H9 (cell line): ENCODE data around the gene COQ8B. TPM values are rescaled to one million over a fixed set of nuclear protein-coding genes. Genes with fewer than 3 reads are reported as not detected.

ENCODE experiments used
- DNase-seq: peaks from one replicate; pipeline ENCODE4 v3.0.0-alpha.2; 2017
- H2AFZ ChIP-seq: one replicate; pipeline ENCODE4 v1.6.1; 2013; ENCODE audit warnings: mild to moderate bottlenecking, low read length, control low read depth, moderate library complexity
- H2AK5ac ChIP-seq: 2 replicates; pipeline ENCODE4 v1.6.1; 2013; ENCODE audit warnings: low read length, control low read depth, mixed read lengths; ENCODE audit not compliant: insufficient read length
- H2BK120ac ChIP-seq: one replicate; pipeline ENCODE4 v1.6.1; 2013; ENCODE audit warnings: low read depth, mild to moderate bottlenecking, low read length, control low read depth, inconsistent platforms; ENCODE audit not compliant: poor library complexity, severe bottlenecking
- H2BK12ac ChIP-seq: 2 replicates; pipeline ENCODE4 v1.6.1; 2013; ENCODE audit warnings: low read length, control low read depth, mixed read lengths, low read depth; ENCODE audit not compliant: insufficient read length
- H2BK15ac ChIP-seq: 2 replicates; pipeline ENCODE4 v1.6.1; 2013; ENCODE audit warnings: low read depth, low read length, control low read depth
- H2BK20ac ChIP-seq: one replicate; pipeline ENCODE4 v1.6.1; 2013; ENCODE audit warnings: low read depth, mild to moderate bottlenecking, low read length, control low read depth, inconsistent platforms; ENCODE audit not compliant: poor library complexity, severe bottlenecking
- H2BK5ac ChIP-seq: 2 replicates; pipeline ENCODE4 v1.6.1; 2013; ENCODE audit warnings: low read length, control low read depth, mixed read lengths; ENCODE audit not compliant: insufficient read length
- H3K14ac ChIP-seq: 2 replicates; pipeline ENCODE4 v1.6.1; 2013; ENCODE audit warnings: low read length, control low read depth; ENCODE audit not compliant: insufficient read depth
- H3K18ac ChIP-seq: 2 replicates; pipeline ENCODE4 v1.6.1; 2013; ENCODE audit warnings: low read depth, mild to moderate bottlenecking, mixed read lengths, low read length, control low read depth; ENCODE audit not compliant: insufficient read length
- H3K23ac ChIP-seq: 2 replicates; pipeline ENCODE4 v1.6.1; 2013; ENCODE audit warnings: low read length, control low read depth, mixed read lengths, low read depth; ENCODE audit not compliant: insufficient read length
- H3K23me2 ChIP-seq: 2 replicates; pipeline ENCODE4 v1.6.1; 2013; ENCODE audit warnings: low read depth, mild to moderate bottlenecking, mixed read lengths, low read length, control low read depth; ENCODE audit not compliant: insufficient read length, poor library complexity, severe bottlenecking
- H3K27ac ChIP-seq: 2 replicates; pipeline ENCODE4 v1.5.1; 2013; ENCODE audit warnings: low read length, control low read depth, mixed read lengths, low read depth; ENCODE audit not compliant: insufficient read length
- H3K27me3 ChIP-seq: 2 replicates; pipeline ENCODE4 v1.6.1; 2013; ENCODE audit warnings: low read length, control low read depth, inconsistent platforms; ENCODE audit not compliant: insufficient read depth
- H3K4ac ChIP-seq: 2 replicates; pipeline ENCODE4 v1.6.1; 2013; ENCODE audit warnings: low read depth, mild to moderate bottlenecking, control low read depth, inconsistent platforms, low read length, moderate library complexity
- H3K4me1 ChIP-seq: 2 replicates; pipeline ENCODE4 v1.6.1; 2013; ENCODE audit warnings: low read length, control low read depth, inconsistent platforms; ENCODE audit not compliant: insufficient read depth
- H3K4me2 ChIP-seq: 2 replicates; pipeline ENCODE4 v1.6.1; 2013; ENCODE audit warnings: low read length, control low read depth, mixed read lengths; ENCODE audit not compliant: insufficient read length, insufficient read depth
- H3K56ac ChIP-seq: 2 replicates; pipeline ENCODE4 v1.6.1; 2013; ENCODE audit warnings: low read depth, mild to moderate bottlenecking, mixed read lengths, low read length, control low read depth; ENCODE audit not compliant: insufficient read length
- H3K79me1 ChIP-seq: 2 replicates; pipeline ENCODE4 v1.6.1; 2013; ENCODE audit warnings: low read depth, mild to moderate bottlenecking, moderate library complexity, low read length, control low read depth, inconsistent platforms; ENCODE audit not compliant: insufficient read depth, poor library complexity, severe bottlenecking
- H3K79me2 ChIP-seq: 2 replicates; pipeline ENCODE4 v1.6.1; 2013; ENCODE audit warnings: low read length, control low read depth, inconsistent platforms; ENCODE audit not compliant: insufficient read depth
- H3K9ac ChIP-seq: 2 replicates; pipeline ENCODE4 v1.6.1; 2013; ENCODE audit warnings: low read length, control low read depth, mixed read lengths; ENCODE audit not compliant: insufficient read length; ENCODE audit errors: extremely low read depth
- H3K9me3 ChIP-seq: one replicate; pipeline ENCODE4 v1.6.1; 2013; ENCODE audit warnings: low read depth, low read length, inconsistent platforms; ENCODE audit not compliant: control insufficient read depth
- H3T11ph ChIP-seq: one replicate; pipeline ENCODE4 v1.6.1; 2013; ENCODE audit warnings: mild to moderate bottlenecking, low read length, control low read depth, inconsistent platforms
- H4K20me1 ChIP-seq: one replicate; pipeline ENCODE4 v1.6.1; 2013; ENCODE audit not compliant: control insufficient read depth, insufficient read length, insufficient read depth
- H4K5ac ChIP-seq: 2 replicates; pipeline ENCODE4 v1.6.1; 2013; ENCODE audit warnings: low read depth, mild to moderate bottlenecking, mixed read lengths, low read length, control low read depth; ENCODE audit not compliant: insufficient read length
- H4K8ac ChIP-seq: replicated peaks from 2 replicates; pipeline ENCODE4 v1.6.1; 2013; ENCODE audit warnings: low read length, control low read depth, mixed read lengths, low read depth; ENCODE audit not compliant: insufficient read length
- H4K91ac ChIP-seq: 2 replicates; pipeline ENCODE4 v1.6.1; 2013; ENCODE audit warnings: low read depth, mild to moderate bottlenecking, moderate library complexity, mixed read lengths, low read length, control low read depth; ENCODE audit not compliant: insufficient read length
- H3K27ac Mint-ChIP-seq, 3 experiments: 2 replicates in 2 of 3; 3 replicates in 1 of 3; pipeline ENCODE4 v1.8.0; 2020 to 2021; ENCODE audit warnings: mixed read lengths in 3 of 3, mild to moderate bottlenecking in 1 of 3, moderate library complexity in 1 of 3
- H3K27me3 Mint-ChIP-seq: 2 replicates; pipeline ENCODE4 v1.8.0; 2021; ENCODE audit warnings: low read depth, mild to moderate bottlenecking, moderate library complexity, mixed read lengths
- H3K36me3 Mint-ChIP-seq, 3 experiments: 2 replicates in 2 of 3; 3 replicates in 1 of 3; pipeline ENCODE4 v1.8.0; 2020 to 2021; ENCODE audit warnings: low read depth in 3 of 3, mixed read lengths in 3 of 3; ENCODE audit not compliant: insufficient read depth in 1 of 3
- H3K4me1 Mint-ChIP-seq, 2 experiments: 2 replicates each; pipeline ENCODE4 v1.8.0; 2020; ENCODE audit warnings: mixed read lengths in 2 of 2
- H3K4me3 Mint-ChIP-seq, 2 experiments: 2 replicates in 1 of 2; 3 replicates in 1 of 2; pipeline ENCODE4 v1.8.0; 2020 to 2021; ENCODE audit warnings: mild to moderate bottlenecking in 2 of 2, mixed read lengths in 2 of 2, moderate library complexity in 1 of 2
- H3K9me3 Mint-ChIP-seq, 2 experiments: 2 replicates in 1 of 2; 3 replicates in 1 of 2; pipeline ENCODE4 v1.8.0; 2020; ENCODE audit warnings: mild to moderate bottlenecking in 2 of 2, mixed read lengths in 2 of 2, moderate library complexity in 1 of 2
- CTCF ChIP-seq: fragments of 200-600 bp; sonication (generic); conservative IDR thresholded peaks from 3 replicates; pipeline ENCODE4 v1.8.0; 2021; ENCODE audit warnings: antibody characterized with exemption, mild to moderate bottlenecking
- WGBS: extraction: QIAGEN DNeasy Blood & Tissue Kit; methylation state at CpG from one replicate; pipeline ENCODE4 v1.1.7; 2013; ENCODE audit warnings: missing lambda C conversion rate, low lambda C conversion rate, mixed read lengths; ENCODE audit not compliant: insufficient read length; ENCODE audit errors: extremely low coverage; 5-methylcytosine and 5-hydroxymethylcytosine counted together
- total RNA-seq: library from RNA; stranded (reverse); gene quantifications from 2 replicates; pipeline ENCODE4 v1.2.1, GENCODE V29; 2021

The COQ8B gene
- total RNA-seq, 1 experiment from 2014 or later: 40.5 TPM

- Histone ChIP-seq H3K9me3 (no peaks in the 10 kb centered on the region), H4K5ac (no peak overlapping the region), H2AFZ (no peak overlapping the region), H3K23me2 (no peaks in the 10 kb centered on the region), H3K56ac (no peak overlapping the region), H3K23ac (no peak overlapping the region), H4K20me1 (no peaks in the 10 kb centered on the region), H2BK120ac (no peak overlapping the region), H4K91ac (no peak overlapping the region), H3K4me1 (no peaks in the 10 kb centered on the region), H3K4me2 (peak overlapping the region; percentile 45), H2BK20ac (no peak overlapping the region), H2BK5ac (no peak overlapping the region), H3K14ac (no peak overlapping the region), H3K4ac (no peak overlapping the region), H4K8ac (no peak overlapping the region), H3K9ac (no peak overlapping the region), H3T11ph (no peak overlapping the region), H3K27ac (no peak overlapping the region), H2AK5ac (no peak overlapping the region), H3K18ac (no peak overlapping the region), H2BK12ac (no peak overlapping the region), H3K27me3 (no peaks in the 10 kb centered on the region), H2BK15ac (no peak overlapping the region), H3K79me1 (no peaks in the 10 kb centered on the region), H3K79me2 (no peaks in the 10 kb centered on the region)
- Mint-ChIP-seq H3K36me3 (peaks cover 1 to 16% (median 8%) of the 10 kb centered on the region in 3 experiments; a peak in 5 of 7 replicates), H3K4me1 (peaks cover 5 to 8% of the 10 kb centered on the region in 2 experiments), H3K9me3 (no peaks in the 10 kb centered on the region), H3K27ac (peak overlapping the region in 1 of 3 experiments; percentile 90; a peak in 1 of 7 replicates), H3K4me3 (peak overlapping the region; percentile 76 to 88), H3K27me3 (peaks cover 19% of the 10 kb centered on the region)
- TF ChIP-seq CTCF: no peak
- no peak for DNase-seq
- WGBS: no CpG with 5 or more reads among the region's 24 CpGs
These were observed 52.7 kb downstream of the COQ8B start for GRCh38 chr19:40663695-40664692.
